Measurements from ENCODE around the gene PRPF19. TPM values are rescaled to one million over a fixed set of nuclear protein-coding genes. Genes with fewer than 3 reads are reported as not detected.

The PRPF19 gene
- polyA plus RNA-seq, 1 donor (not counting 4 experiments of a cell fraction or from before 2014, with no cell fraction given) = 35.4 TPM

- no peaks in the 10 kb centered on the region for H3K9me1 ChIP-seq (ENCODE audit: control insufficient read depth, extremely low read depth, insufficient read depth, low read length)
- no peak for TF ChIP-seq EZH2 (IDR thresholded peaks at IDR 0.05; ENCODE audit: low read length)
- no peak for TF ChIP-seq CTCF (optimal IDR thresholded peaks at IDR 0.05 in 1 of 3, IDR thresholded peaks at IDR 0.05 in 1 of 3, conservative IDR thresholded peaks at IDR 0.05 in 1 of 3; ENCODE audit: extremely low read depth in 1 of 3, insufficient read depth in 2 of 3, low read length in 3 of 3)
- dilution Hi-C loops (cut with MboI; ENCODE audit: extremely low pct_ligation_motif_present, low sequenced_read_pairs) = no loop called here
- H3K9ac ChIP-seq (ENCODE audit: control insufficient read depth, extremely low read depth, insufficient read depth, low read length) = no peak overlapping the region
- no peak overlapping the region for H3K4me3 ChIP-seq (ENCODE audit: control insufficient read depth in 2 of 3, extremely low read depth in 1 of 3, insufficient read depth in 2 of 3, low read depth in 1 of 3, low read length in 3 of 3)
- no peaks in the 10 kb centered on the region for H3K79me2 ChIP-seq (ENCODE audit: control insufficient read depth, insufficient read depth, low read length)
- H3K36me3 ChIP-seq (ENCODE audit: control insufficient read depth in 2 of 2, extremely low read depth in 1 of 2, insufficient read depth in 2 of 2, low read length in 2 of 2) = peaks cover 10 to 33% of the 10 kb centered on the region in 2 experiments
- H4K20me1 ChIP-seq (ENCODE audit: control insufficient read depth, extremely low read depth, insufficient read depth, low read length) = no peaks in the 10 kb centered on the region
- peaks cover 18% of the 10 kb centered on the region for H3K4me1 ChIP-seq (ENCODE audit: control insufficient read depth, extremely low read depth, insufficient read depth, low read length)
- H2AFZ ChIP-seq (ENCODE audit: control insufficient read depth, low read length) = no peak overlapping the region
- H3K27ac ChIP-seq (ENCODE audit: control insufficient read depth, insufficient read depth, low read length) = no peak overlapping the region
- H3K4me2 ChIP-seq (ENCODE audit: control insufficient read depth, extremely low read depth, insufficient read depth, low read depth, low read length) = no peak overlapping the region
- no peaks in the 10 kb centered on the region for H3K27me3 ChIP-seq (ENCODE audit: control insufficient read depth, extremely low read depth, insufficient read depth, low read length)
- no peak for DNase-seq (ENCODE audit: low read depth, low spot score)
- H3K9me3 ChIP-seq (ENCODE audit: control insufficient read depth, low read depth, low read length) = no peaks in the 10 kb centered on the region
- no peak for FAIRE-seq
Measured at GRCh38 chr11:60926500-60926899, 20.1 kb upstream of the PRPF19 start.

- Histone ChIP-seq H3K9me3 (ENCODE audit: control insufficient read depth, low read depth, low read length) (no peaks in the 10 kb centered on the region), H3K36me3 (ENCODE audit: control insufficient read depth in 2 of 2, extremely low read depth in 1 of 2, insufficient read depth in 2 of 2, low read length in 2 of 2) (peaks cover 7 to 32% of the 10 kb centered on the region in 2 experiments), H3K9me1 (ENCODE audit: control insufficient read depth, extremely low read depth, insufficient read depth, low read length) (no peaks in the 10 kb centered on the region), H3K9ac (ENCODE audit: control insufficient read depth, extremely low read depth, insufficient read depth, low read length) (peak overlapping the region; percentile 84), H3K4me2 (ENCODE audit: control insufficient read depth, extremely low read depth, insufficient read depth, low read depth, low read length) (peak overlapping the region; percentile 70), H2AFZ (ENCODE audit: control insufficient read depth, low read length) (no peak overlapping the region), H3K27me3 (ENCODE audit: control insufficient read depth, extremely low read depth, insufficient read depth, low read length) (no peaks in the 10 kb centered on the region), H3K4me3 (ENCODE audit: control insufficient read depth in 2 of 3, extremely low read depth in 1 of 3, insufficient read depth in 2 of 3, low read depth in 1 of 3, low read length in 3 of 3) (peak overlapping the region in 2 of 3 experiments; percentile 74 to 90), H3K79me2 (ENCODE audit: control insufficient read depth, insufficient read depth, low read length) (no peaks in the 10 kb centered on the region), H4K20me1 (ENCODE audit: control insufficient read depth, extremely low read depth, insufficient read depth, low read length) (no peaks in the 10 kb centered on the region), H3K27ac (ENCODE audit: control insufficient read depth, insufficient read depth, low read length) (peak overlapping the region; percentile 75), H3K4me1 (ENCODE audit: control insufficient read depth, extremely low read depth, insufficient read depth, low read length) (peaks cover 18% of the 10 kb centered on the region)
- FAIRE-seq (no peak), DNase-seq (ENCODE audit: low read depth, low spot score) (peak; percentile 66)
- TF ChIP-seq CTCF (optimal IDR thresholded peaks at IDR 0.05 in 1 of 3, IDR thresholded peaks at IDR 0.05 in 1 of 3, conservative IDR thresholded peaks at IDR 0.05 in 1 of 3; ENCODE audit: extremely low read depth in 1 of 3, insufficient read depth in 2 of 3, low read length in 3 of 3) (peak in 2 of 3 experiments; percentile 12 to 46), EZH2 (IDR thresholded peaks at IDR 0.05; ENCODE audit: low read length) (no peak)
- dilution Hi-C loops (cut with MboI; ENCODE audit: extremely low pct_ligation_motif_present, low sequenced_read_pairs) = no loop called here
Measured at GRCh38 chr11:60925868-60926267, 19.5 kb upstream of the PRPF19 start.
